ENCODE results near the gene SSBP4. TPM values are rescaled to one million over a fixed set of nuclear protein-coding genes. Genes with fewer than 3 reads are reported as not detected.

SSBP4 gene
- total RNA-seq, 1 experiment from 2014 or later: 46.1 TPM

GRCh38 chr19:18385359-18385674 lies 33.9 kb upstream of the SSBP4 start:
- Histone ChIP-seq H2BK5ac (ENCODE audit: insufficient read length, low read length) (no peak overlapping the region), H4K8ac (replicated peaks; ENCODE audit: insufficient read length, low read depth, low read length) (no peak overlapping the region), H2BK15ac (ENCODE audit: low read depth, low read length) (no peak overlapping the region), H3K9ac (ENCODE audit: extremely low read depth, insufficient read length, low read length) (no peak overlapping the region), H4K20me1 (ENCODE audit: control insufficient read depth, insufficient read depth, insufficient read length) (no peaks in the 10 kb centered on the region), H3K4ac (ENCODE audit: low read depth, low read length) (no peak overlapping the region), H2BK20ac (ENCODE audit: low read depth, low read length, poor library complexity, severe bottlenecking) (no peak overlapping the region), H3T11ph (ENCODE audit: low read length) (no peak overlapping the region), H3K56ac (ENCODE audit: insufficient read length, low read depth, low read length) (no peak overlapping the region), H3K14ac (ENCODE audit: insufficient read depth, low read length) (no peak overlapping the region), H3K4me2 (ENCODE audit: insufficient read depth, insufficient read length, low read length) (no peak overlapping the region), H3K4me1 (ENCODE audit: insufficient read depth, low read length) (no peaks in the 10 kb centered on the region), H3K27me3 (ENCODE audit: insufficient read depth, low read length) (no peaks in the 10 kb centered on the region), H2AFZ (ENCODE audit: low read length) (no peak overlapping the region), H3K79me1 (ENCODE audit: insufficient read depth, low read depth, low read length, poor library complexity, severe bottlenecking) (no peaks in the 10 kb centered on the region), H4K5ac (ENCODE audit: insufficient read length, low read depth, low read length) (no peak overlapping the region), H3K18ac (ENCODE audit: insufficient read length, low read depth, low read length) (no peak overlapping the region), H2AK5ac (ENCODE audit: insufficient read length, low read length) (no peak overlapping the region), H2BK12ac (ENCODE audit: insufficient read length, low read depth, low read length) (no peak overlapping the region), H3K23me2 (ENCODE audit: insufficient read length, low read depth, low read length, poor library complexity, severe bottlenecking) (no peaks in the 10 kb centered on the region), H3K79me2 (ENCODE audit: insufficient read depth, low read length) (no peaks in the 10 kb centered on the region), H3K9me3 (ENCODE audit: control insufficient read depth, low read depth, low read length) (no peaks in the 10 kb centered on the region), H3K23ac (ENCODE audit: insufficient read length, low read depth, low read length) (no peak overlapping the region), H4K91ac (ENCODE audit: insufficient read length, low read depth, low read length) (no peak overlapping the region), H3K27ac (ENCODE audit: insufficient read length, low read depth, low read length) (no peak overlapping the region), H2BK120ac (ENCODE audit: low read depth, low read length, poor library complexity, severe bottlenecking) (no peak overlapping the region)
- WGBS (ENCODE audit: extremely low coverage, insufficient read length, low lambda C conversion rate): no CpG with 5 or more reads among the region's 3 CpGs
- TF ChIP-seq CTCF (conservative IDR thresholded peaks at IDR 0.05): no peak
- Mint-ChIP-seq H3K27ac (peak overlapping the region in 2 of 3 experiments; percentile 44 to 84; a peak in 3 of 7 replicates), H3K4me1 (peaks cover 21 to 24% of the 10 kb centered on the region in 2 experiments), H3K27me3 (ENCODE audit: low read depth) (peaks cover 32% of the 10 kb centered on the region), H3K9me3 (no peaks in the 10 kb centered on the region), H3K36me3 (ENCODE audit: insufficient read depth in 1 of 3, low read depth in 3 of 3) (peaks cover 0 to 5% (median 5%) of the 10 kb centered on the region in 3 experiments; a peak in 1 of 7 replicates), H3K4me3 (no peak overlapping the region)
- peak; percentile 21 for DNase-seq

All from H9 (cell line).